AG09319 (cell line): ENCODE measurements around the gene LSM2.

Experiments used
- DNase-seq: peaks from one replicate; pipeline ENCODE4 v3.0.0-alpha.2; 2010; ENCODE audit warnings: low read depth; ENCODE audit errors: extremely low read depth
- CTCF ChIP-seq: IDR thresholded peaks from 2 replicates; pipeline ENCODE4 v1.5.1; 2011; ENCODE audit warnings: low read depth, mild to moderate bottlenecking, inconsistent platforms, low read length, moderate library complexity

Gene LSM2

GRCh38 chr6:31778999-31779885 is 27.5 kb downstream of the LSM2 start:
- no peak for DNase-seq
- TF ChIP-seq CTCF, result no peak

- no peak for DNase-seq
- no peak for TF ChIP-seq CTCF
Measured at GRCh38 chr6:31778193-31778592, 28.6 kb downstream of the LSM2 start.

- TF ChIP-seq CTCF, result no peak
- no peak for DNase-seq
Measured at GRCh38 chr6:31777667-31778050, 29.1 kb downstream of the LSM2 start.

GRCh38 chr6:31776989-31777666 is 29.6 kb downstream of the LSM2 start, which contains the start of gene VWA7:
VWA7 (minus strand) TSS chr6:31777328; CDS start chr6:31776779, 549 bp downstream.
- no peak for TF ChIP-seq CTCF
- no peak for DNase-seq

GRCh38 chr6:31776485-31776988 is 30.2 kb downstream of the LSM2 start:
- no peak for TF ChIP-seq CTCF
- DNase-seq, result no peak

- DNase-seq, result no peak
- TF ChIP-seq CTCF, result no peak
Measured at GRCh38 chr6:31775633-31776484, 30.9 kb downstream of the LSM2 start.
